CD4-positive, alpha-beta T cell treated with Interleukin-4 for 4 hours (primary cell): ENCODE data around the gene FAM83E.
"Not testable (repeated sequence)": the region's sequence is repeated elsewhere in the genome, so short reads cannot be mapped to it uniquely, and the experiment has no call there.

Source experiments
- DNase-seq: peaks from one replicate; pipeline ENCODE4 v3.0.0-alpha.2; 2020

The FAM83E gene

DNA sequence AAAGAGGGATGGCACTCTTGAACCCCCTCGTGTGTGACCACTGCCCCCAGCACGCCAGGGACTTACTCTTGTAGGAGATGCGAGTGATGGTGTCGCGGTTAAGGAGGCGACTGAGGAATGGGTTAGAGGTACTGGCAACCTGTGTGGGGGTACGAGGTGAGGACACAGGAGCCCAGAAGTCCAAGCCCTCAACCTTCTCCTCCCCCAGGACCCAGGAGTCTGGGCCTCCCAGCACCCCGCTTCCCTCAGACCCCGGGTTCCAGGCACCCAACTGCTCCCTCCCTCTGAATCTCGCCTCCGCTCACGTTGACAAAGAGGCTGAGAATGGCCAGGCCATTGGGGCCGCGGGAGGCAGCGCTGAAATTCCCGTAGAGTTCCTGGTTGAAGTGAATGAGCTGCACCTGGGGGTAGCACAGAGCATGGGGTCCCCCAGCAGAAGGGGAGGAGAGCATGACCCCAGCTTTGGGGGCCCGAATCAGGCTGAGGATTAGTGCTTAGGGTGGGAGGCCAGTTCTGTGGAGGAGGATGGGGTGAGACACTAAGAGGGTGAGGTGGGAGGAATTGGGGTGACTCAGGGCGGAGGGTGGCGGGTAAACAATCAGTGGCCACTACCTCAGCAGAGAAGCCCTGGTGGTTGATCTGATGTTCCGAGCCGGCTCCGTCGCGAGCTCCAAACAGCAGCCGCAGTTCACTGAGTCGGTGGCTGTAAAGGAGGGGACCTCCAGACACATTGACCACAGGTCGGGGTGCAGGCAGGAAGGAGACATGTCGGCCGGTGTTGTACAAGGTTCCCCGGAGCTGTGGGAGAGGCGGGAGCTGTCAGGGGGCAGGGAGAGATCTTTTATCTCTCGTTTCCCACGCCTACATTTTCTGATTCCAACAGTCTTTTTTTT lies 24.9 kb upstream of the FAM83E start:
- DNase-seq = peak; percentile 49

DNA sequence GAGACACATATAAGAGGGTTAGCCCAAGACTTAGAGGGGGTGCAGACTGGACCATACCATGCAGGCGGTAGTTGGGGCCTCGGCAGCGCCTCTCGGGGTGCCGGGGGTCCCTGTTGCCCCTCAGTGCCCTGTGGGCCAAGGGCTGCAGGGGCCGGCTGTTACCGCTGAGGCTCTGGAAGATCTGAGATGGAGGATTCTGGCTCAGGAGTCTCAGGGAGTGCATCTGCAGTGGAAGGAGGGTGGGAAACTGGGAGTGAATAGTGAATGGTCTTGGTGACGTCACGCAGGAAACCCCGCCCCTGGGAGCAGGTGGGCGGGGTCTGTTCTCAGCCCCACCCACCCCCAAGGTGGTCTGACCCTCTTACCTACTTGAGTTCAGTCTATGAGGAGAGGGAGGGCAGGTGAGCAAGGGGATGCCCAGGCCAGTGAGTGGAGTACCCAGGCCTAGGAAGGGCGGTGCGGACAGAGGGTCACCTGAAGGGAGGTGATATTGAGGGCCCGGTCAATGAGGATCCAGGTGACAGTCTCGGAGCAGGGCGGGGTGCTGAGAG lies 24.0 kb upstream of the FAM83E start:
- DNase-seq = no peak

DNA sequence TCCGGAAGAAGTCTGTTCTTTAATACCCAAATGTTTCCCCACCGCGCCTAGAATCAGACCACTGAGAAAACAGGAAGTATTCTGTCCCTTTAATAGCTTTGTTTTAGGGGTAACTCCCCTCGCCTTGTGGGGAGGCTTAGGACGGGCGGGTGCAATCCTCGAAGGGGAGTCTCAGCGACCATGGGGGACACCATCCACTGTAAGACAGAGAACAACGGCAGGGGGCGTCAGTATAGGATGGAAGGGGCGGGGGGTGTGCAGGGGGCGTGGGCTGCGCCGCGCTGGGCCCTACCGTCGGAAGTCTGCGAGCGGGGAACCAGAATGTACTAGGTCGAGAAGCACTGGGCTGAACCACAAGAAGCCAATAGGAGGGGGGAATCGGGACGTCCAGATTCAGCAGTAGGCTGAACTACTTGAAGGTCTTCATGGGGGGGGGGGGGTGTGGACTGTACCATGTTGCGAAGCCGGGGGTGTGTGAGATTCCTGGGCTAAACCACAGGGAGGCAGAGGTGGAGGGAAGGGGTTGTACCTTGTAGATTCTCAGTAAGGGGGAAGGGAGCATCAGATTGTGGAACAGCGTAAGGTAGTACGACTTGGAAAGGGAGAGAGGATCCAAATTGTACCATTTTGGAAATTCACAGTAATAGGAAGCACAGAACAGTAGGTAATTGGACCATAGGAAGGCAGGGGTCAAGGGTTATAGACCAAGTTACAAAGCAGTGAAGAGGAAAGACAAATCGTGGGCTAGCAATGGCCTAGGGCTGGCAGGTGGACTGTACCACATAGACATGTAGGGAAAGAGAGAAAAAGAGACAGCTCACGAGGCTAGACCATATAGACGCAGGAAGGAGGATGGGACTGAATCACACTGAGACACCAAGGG lies 23.3 kb upstream of the FAM83E start:
- DNase-seq = peak; percentile 96

DNA sequence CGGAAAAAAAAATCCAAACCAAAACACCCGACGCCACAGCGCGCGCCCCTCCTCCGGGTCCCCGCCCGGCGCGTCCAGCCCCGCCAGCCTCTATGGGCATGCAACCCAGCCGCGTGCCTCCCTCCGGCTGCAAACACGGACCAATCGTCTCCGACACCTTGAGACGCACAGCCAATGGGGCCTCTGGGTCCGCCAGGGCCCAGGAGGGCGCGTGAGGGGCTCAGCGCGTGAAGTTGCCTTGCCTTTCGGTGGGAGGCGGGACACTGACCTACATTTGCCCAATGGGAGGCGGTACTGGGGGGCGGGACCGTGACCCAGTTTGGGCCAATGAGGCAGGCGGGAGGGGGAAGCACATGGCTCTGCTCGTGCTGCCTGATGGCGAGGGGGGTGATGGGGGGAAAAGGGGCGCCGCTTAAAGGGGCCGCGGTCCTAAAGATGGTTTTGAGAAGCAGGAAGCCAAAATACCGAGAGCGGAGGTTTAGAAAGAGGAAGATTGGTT lies 22.6 kb upstream of the FAM83E start:
- peak; percentile 100 for DNase-seq

DNA sequence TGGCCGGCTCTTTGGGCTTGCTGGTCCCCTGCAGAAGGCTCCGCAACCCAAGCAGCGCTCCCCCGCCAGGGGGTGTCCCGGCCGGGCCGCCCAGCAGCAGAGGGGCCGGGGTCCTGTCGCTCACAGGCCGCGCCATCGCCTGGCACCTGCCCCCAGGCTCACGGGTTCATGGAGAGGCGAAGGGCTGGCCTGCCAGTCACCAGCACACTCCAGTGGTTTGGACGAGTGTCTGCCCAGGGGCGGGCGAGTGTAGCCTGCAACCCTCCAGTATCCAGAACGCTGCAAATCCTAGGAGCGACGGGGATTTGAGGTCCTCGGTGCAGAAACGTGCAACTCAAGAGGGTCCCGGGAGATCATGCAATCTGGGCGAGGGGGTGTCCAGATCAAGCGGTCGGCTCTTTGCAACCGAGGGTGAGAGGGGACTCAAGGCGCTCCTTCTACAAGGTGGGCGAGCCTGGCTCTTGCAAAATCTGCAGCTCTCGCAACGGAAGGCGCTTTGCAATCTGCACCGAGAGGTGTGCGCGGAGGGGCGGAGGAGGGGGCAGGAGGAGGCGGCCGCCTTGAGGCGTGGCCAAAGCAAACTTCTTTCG lies 22.1 kb upstream of the FAM83E start, which contains the start of gene DBP:
DBP (minus strand) TSS at position 521 of the 590 bp plus-strand sequence; CDS start at position 136, 385 bp downstream.
- no peak for DNase-seq

DNA sequence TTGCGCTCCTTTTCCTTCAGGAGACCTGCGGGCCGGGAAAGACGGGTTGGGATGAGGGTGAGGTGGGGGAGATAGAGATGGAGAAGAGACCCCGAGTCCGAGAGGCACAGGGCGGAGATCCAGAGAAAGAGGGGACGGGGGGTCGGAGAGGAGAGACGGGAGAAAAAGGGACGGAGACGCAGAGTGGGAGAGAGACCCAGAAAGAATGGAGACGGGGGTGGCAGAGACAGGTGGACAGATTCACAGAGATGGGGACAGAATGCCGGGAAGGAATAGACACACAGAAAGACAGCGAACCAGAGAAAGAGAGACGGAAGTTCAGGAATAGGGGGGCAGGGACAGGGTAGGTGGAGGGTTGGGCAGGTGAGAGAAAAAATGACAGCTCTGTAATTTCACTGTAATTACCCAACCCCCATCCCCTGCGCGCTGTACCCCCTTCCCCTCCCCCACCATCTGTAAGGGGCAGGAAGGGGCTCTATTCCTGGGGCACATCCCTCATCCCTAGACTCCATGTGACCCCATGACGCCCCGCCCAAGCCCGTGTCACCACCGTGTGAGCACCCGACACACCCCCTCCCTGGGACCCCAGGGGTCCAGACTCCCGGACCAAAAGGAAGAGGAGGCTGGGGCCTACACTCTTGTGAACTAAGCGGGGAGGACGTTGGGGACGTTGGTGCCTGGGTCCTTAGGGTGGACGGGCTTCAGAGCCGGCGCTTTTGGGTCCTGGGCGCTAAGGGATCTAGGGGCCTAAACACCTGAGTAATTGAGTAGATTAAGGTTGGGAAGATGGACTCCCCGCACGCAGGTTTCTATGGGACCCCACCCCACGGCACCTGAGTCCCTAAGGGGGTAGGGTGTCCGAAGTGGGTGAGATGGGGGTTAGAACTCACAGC lies 21.3 kb upstream of the FAM83E start:
- no peak for DNase-seq

DNA sequence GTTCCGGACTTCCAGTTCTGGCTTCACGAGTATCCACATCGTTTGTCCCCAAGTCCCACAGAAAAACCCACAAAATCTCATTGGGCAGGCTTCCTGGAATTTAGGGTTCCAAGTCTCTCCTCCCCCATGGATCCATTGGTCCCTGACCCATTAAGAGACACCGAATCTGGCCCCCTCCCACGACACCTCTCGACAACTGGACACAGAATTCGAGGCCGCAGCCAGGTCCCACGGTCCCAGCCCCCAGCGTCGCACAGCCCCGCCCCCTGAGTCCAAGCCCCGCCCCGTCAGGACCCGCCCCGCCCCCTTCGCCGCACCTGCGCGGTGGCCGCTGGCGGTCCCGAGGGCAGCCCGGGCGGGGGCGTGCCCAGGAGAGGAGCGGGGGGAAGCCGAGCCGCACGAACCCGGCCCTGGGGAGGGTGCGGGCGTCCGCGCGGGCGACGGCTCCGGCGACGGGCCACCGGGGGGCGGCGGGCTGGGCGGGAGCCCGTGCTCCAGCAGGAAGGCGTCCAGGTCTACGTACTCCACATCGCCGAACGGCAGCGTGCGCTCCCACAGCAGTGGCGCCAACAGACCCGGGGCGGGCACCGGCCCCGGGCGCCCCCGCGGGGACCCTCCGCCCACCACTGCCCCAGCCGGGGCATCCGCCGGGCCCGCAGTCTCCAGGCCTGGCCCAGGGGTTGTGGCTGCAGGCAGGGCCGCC lies 20.5 kb upstream of the FAM83E start:
- peak; percentile 44 for DNase-seq

DNA sequence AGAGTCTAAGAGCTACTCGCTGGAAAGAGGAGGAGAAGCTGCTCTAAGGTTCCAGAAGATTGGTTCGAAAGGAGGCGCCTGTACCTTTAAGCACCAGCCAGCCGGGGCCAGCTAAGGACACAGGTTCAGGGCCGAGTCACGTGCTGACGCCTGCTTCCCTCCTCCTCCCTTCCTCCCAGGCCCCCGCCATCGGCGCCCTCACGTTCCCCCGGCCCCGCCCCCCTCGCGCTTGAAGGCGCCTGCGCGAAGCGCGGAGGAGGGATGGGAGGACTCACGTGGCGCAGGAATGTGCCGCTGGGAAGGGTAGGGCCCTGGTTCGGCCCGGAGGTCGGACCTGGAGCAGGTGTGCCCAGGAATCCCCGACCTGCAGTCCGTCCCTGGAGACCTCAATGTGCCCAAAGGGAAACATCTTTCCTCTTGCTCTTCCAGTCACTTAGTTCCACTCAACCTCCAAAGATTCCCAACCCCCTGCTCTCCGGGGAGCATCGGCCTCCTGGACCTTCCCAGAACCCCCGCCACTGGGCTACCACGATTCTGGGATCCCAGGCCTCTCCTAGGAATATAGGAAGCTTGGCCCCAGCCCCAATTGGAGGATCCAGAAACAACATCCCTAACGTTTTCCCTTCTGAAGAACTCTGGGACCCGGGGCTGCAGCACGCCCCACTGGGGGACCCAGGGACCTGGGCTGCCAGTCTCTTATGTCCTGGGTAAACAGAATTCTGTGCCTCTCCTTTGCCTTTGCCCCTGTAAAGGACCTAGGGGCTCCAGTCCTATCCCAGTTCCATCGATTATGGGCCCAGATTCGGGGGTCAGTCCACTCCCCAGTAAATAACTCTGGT lies 19.8 kb upstream of the FAM83E start:
- peak; percentile 92 for DNase-seq

DNA sequence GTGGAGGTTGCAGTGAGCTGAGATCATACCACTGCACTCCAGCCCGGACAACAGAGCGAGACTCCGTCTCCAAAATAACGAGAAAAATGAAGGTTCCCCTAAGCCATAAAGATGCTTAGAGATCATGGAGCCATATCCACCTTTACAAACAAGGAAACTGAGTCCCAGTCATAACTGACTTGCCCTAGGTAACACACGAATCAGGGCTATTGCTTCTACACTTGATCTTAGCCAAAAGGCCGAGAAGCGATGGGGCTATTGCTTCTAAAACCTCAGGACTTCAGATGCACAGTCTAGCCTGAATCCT lies 19.1 kb upstream of the FAM83E start:
- DNase-seq = no peak

DNA sequence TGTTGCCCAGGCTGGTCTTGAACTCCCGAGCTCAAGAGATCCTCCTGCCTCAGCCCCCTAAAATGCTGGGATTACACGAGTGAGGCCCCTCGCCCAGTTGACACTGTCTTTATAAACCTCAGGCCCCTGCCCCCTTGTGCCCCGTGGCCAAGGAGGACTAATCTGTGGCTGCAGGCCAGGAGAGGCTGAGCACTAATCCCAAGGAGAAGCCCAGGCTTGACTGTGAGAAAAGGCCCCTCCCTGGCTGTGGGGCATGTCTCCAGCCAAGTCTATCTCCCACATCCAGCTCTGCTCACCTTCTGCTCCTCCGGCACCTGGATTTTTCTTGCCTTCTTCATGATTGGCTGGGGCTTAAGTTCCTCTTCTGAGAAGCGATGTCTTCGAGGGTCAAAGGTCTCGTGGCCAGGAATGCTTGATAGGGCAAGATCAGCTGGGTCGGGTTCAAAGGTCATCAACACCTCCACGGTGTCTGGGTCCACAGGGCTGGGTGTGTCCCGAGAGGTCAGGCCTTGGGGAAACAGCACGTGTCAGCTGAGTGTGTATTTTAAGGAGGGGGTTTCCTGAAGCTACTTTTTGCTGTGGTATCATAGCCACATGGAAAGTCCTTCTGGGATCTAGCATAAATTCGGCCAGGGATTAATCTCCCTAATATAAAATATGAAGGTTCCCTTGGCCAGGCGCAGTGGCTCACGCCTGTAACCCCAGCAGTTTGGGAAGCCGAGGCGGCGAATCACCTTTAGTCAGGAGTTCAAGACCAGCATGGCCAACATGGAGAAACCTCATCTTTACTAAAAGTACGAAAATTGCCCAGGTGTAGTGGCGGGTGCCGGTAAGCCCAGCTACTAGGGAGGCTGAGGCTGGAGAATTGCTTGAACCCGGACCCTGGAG lies 18.5 kb upstream of the FAM83E start:
- DNase-seq = no peak

DNA sequence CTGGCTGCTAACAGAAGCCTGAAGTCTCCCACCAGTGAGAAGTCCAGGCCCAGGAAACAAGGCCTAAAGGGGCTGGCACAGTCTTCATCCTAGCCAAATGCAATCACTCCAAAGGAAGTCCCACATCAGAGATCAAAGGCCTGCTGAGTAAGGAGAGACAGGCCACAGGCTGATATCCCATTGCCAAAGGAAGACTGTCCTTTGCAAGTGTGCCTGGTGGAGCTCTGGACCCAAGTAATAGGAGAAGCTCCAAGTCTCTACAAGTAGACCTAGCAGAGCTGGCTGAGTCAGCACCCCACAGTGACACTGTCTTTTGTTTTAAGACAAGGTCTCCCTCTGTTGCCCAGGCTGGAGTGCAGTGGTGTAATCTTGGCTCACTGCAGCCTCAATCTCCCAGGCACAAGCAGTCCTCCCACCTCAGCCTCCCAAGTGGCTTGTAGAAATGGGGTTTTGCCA lies 17.8 kb upstream of the FAM83E start:
- DNase-seq = no peak

DNA sequence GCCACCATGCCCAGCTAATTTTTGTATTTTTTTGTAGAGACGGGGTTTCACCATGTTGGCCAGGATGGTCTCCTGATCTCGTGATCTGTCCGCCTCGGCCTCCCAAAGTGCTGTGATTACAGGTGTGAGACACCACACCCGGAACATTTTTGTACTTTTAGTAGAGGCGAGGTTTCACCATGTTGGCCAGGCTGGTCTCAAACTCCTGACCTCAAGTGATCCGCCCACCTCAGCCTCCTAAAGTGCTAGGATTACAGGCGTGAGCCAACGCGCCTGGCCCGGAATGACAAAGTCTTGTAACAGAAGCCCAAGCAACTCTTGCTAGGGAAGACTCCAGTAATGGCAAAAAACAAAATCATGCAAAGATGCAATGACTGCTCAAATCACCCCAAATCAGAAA lies 17.4 kb upstream of the FAM83E start:
- DNase-seq = not testable (repeated sequence)

DNA sequence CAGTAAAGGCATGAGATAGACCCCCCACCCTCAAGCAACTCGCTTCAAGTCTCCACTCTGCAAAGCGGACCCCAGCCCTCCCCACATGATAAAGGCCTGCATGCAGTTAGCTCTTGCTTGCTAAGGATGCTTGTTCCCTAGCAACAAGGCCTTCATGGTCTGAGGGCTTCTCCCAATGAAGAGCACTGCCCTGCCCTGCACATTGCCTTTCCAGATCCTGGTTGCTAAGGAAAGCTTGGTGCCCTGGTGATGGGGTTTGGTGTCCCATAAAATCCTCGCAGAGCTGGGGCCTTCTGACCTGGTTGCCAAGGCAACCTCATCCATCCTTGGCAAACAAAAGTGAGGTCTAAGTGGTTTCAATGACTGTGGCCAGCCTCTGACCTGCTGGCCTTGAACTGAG lies 16.3 kb upstream of the FAM83E start:
- no peak for DNase-seq

DNA sequence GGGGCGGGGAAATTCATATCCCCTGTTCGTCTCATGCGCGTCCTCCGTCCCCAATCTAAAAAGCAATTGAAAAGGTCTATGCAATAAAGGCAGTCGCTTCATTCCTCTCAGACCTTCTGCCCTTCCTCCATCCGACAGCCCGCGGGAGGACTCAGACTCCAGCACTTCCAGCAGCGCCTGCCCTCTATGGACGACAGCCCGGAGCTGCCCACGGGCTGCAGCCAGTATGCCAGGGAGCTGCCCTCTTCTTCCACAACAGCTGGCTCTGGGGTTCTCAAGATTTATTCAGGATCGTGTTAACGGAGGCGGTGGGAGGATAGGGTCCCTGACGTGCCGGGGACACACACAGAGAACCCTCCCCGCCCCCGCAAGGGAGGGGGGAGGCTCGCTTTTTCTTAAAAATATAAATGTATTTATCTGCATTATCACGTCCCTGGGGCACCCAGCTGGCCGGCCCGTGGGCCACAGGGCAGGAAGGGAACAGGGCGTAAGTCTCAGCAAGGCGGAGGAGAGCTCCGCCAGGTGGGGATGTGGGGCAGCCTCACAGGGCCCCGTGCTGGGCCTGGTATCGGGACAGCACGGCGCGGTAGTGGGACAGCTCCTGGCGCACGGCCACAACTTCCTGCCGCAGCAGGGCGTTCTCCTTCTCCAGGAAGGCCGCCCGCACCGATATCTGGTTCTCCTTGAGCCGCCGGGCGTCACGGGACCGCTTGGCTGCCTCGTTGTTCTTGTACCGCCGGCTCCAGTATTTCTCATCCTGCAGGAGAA lies 15.6 kb upstream of the FAM83E start:
- no peak for DNase-seq

DNA sequence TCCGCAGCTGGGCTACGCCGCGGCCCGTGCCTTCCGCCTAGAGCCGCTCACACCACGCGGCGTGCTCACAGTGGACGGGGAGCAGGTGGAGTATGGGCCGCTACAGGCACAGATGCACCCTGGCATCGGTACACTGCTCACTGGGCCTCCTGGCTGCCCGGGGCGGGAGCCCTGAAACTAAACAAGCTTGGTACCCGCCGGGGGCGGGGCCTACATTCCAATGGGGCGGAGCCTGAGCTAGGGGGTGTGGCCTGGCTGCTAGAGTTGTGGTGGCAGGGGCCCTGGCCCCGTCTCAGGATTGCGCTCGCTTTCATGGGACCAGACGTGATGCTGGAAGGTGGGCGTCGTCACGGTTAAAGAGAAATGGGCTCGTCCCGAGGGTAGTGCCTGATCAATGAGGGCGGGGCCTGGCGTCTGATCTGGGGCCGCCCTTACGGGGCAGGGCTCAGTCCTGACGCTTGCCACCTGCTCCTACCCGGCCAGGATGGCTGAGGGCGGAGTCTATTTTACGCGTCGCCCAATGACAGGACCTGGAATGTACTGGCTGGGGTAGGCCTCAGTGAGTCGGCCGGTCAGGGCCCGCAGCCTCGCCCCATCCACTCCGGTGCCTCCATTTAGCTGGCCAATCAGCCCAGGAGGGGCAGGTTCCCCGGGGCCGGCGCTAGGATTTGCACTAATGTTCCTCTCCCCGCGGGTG lies 14.9 kb upstream of the FAM83E start:
- no peak for DNase-seq

DNA sequence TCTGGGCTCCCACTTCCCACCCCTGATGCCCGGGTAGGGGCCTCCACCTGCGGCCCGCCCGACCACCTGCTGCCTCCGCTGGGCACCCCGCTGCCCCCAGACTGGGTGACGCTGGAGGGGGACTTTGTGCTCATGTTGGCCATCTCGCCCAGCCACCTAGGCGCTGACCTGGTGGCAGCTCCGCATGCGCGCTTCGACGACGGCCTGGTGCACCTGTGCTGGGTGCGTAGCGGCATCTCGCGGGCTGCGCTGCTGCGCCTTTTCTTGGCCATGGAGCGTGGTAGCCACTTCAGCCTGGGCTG lies 14.4 kb upstream of the FAM83E start:
- no peak for DNase-seq

DNA sequence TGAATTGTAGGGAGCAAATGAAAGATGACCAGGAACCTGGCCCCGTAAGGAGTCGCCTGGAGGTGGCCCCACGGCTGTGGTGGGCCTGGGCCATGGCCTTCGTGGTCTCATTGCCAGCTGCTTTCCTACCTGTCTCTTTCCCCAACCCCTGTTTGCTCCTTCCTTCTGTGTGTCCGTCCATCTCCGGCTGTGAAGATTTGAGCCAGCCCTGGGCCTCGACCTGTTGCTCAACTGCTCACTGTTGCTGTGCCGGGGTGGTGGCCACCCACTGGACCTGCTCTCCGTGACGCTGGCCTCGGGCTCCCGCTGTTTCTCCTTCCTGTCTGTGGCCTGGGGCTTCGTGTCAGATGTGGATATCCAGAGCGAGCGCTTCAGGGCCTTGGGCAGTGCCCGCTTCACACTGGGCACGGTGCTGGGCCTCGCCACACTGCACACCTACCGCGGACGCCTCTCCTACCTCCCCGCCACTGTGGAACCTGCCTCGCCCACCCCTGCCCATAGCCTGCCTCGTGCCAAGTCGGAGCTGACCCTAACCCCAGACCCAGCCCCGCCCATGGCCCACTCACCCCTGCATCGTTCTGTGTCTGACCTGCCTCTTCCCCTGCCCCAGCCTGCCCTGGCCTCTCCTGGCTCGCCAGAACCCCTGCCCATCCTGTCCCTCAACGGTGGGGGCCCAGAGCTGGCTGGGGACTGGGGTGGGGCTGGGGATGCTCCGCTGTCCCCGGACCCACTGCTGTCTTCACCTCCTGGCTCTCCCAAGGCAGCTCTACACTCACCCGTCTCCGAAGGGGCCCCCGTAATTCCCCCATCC lies 13.8 kb upstream of the FAM83E start:
- DNase-seq = no peak
